Measurements from ENCODE around the gene AP1G1. TPM values are rescaled to one million over a fixed set of nuclear protein-coding genes. Genes with fewer than 3 reads are reported as not detected.

The AP1G1 gene
- total and polyA plus RNA-seq, 2 of the 8 experiments (the other 6 are each of a cell fraction or from before 2014, with no cell fraction given) = 43.9 to 68.4 TPM

GRCh38 chr16:71851746-71852145 lies 43.1 kb upstream of the AP1G1 start:
- Histone ChIP-seq H3K23me2 (ENCODE audit: low read depth, low read length) (no peaks in the 10 kb centered on the region), H2AFZ (ENCODE audit: low read length) (no peak overlapping the region), H4K20me1 (replicated peaks in 1 of 2; ENCODE audit: control insufficient read depth in 1 of 2, insufficient read depth in 2 of 2, low read length in 2 of 2) (peaks cover 0 to 20% of the 10 kb centered on the region in 2 experiments), H2AK5ac (ENCODE audit: low read depth, low read length) (no peak overlapping the region), H4K5ac (ENCODE audit: insufficient read length, low read depth, low read length) (no peak overlapping the region), H3K18ac (ENCODE audit: extremely low read depth, low read length) (no peak overlapping the region), H3K27ac (ENCODE audit: low read depth, low read length) (no peak overlapping the region), H3K9me3 (ENCODE audit: insufficient read depth in 2 of 2, low read depth in 1 of 2, low read length in 1 of 2) (no peaks in the 10 kb centered on the region), H3K79me1 (ENCODE audit: low read depth, low read length) (peaks cover 4% of the 10 kb centered on the region; the same call in 1 of the 2 replicates), H3K4ac (replicated peaks; ENCODE audit: insufficient read length, low read depth, low read length) (no peak overlapping the region), H2BK15ac (ENCODE audit: low read length) (no peak overlapping the region), H3K27me3 (replicated peaks in 1 of 4; ENCODE audit: control insufficient read depth in 3 of 4, extremely low read depth in 1 of 4, insufficient read depth in 3 of 4, low read length in 3 of 4) (no peaks in the 10 kb centered on the region), H2BK5ac (ENCODE audit: low read depth, low read length) (no peak overlapping the region; the same call in 1 of the 2 replicates), H3K14ac (ENCODE audit: insufficient read length) (no peak overlapping the region), H3K36me3 (ENCODE audit: control insufficient read depth in 2 of 4, insufficient read depth in 4 of 4, low read length in 3 of 4) (peaks cover 11 to 32% (median 22%) of the 10 kb centered on the region in 4 experiments; a peak in 7 of 8 replicates), H3K4me1 (replicated peaks in 1 of 4; ENCODE audit: control insufficient read depth in 3 of 4, insufficient read depth in 4 of 4, low read length in 3 of 4) (peaks cover 0 to 4% (median 0%) of the 10 kb centered on the region in 4 experiments; a peak in 2 of 7 replicates), H3K23ac (ENCODE audit: insufficient read length) (no peak overlapping the region), H3K56ac (replicated peaks; ENCODE audit: insufficient read length, low read depth, low read length) (no peak overlapping the region), H2BK20ac (ENCODE audit: low read length) (no peak overlapping the region), H2BK12ac (ENCODE audit: low read depth, low read length) (no peak overlapping the region), H2BK120ac (replicated peaks; ENCODE audit: low read depth, low read length) (no peak overlapping the region), H4K91ac (replicated peaks; ENCODE audit: insufficient read length, low read length) (no peak overlapping the region), H3K4me2 (ENCODE audit: insufficient read depth in 1 of 2, low read depth in 2 of 2, low read length in 2 of 2) (no peak overlapping the region), H3K4me3 (ENCODE audit: extremely low read depth in 1 of 4, insufficient read depth in 2 of 4, low read depth in 3 of 4, low read length in 4 of 4) (no peak overlapping the region), H3K79me2 (ENCODE audit: control insufficient read depth in 1 of 2, insufficient read depth in 2 of 2, low read length in 2 of 2) (peaks cover 4 to 14% of the 10 kb centered on the region in 2 experiments; a peak in 3 of 4 replicates), H4K8ac (ENCODE audit: extremely low read depth, insufficient read depth, low read length) (no peak overlapping the region), H3K9ac (replicated peaks in 1 of 4; ENCODE audit: extremely low read depth in 1 of 4, low read depth in 3 of 4, low read length in 3 of 4) (no peak overlapping the region)
- FAIRE-seq = no peak
- DNase-seq (ENCODE audit: low read depth in 1 of 2, low spot score in 2 of 2) = no peak
- CTCF ChIA-PET (ENCODE audit: partially characterized antibody) = interaction anchor here (1.3 to 5.9 kb wide), 2 partner anchors 31 to 110 kb away, joined by 3 to 32 read pairs; no protein-coding TSS in a partner anchor
- TF ChIP-seq SAP30 (IDR thresholded peaks at IDR 0.05; ENCODE audit: insufficient read depth, insufficient replicate concordance, low read length) = no peak
- no peak for TF ChIP-seq POU5F1 (IDR thresholded peaks at IDR 0.05; ENCODE audit: low read depth, low read length)
- TF ChIP-seq SP2 (IDR thresholded peaks at IDR 0.05; ENCODE audit: low read length) = no peak
- no peak for TF ChIP-seq CHD2 (IDR thresholded peaks at IDR 0.05; ENCODE audit: low read length)
- POLR2A ChIA-PET (ENCODE audit: partially characterized antibody) = interaction anchor here (1.0 to 2.2 kb wide), 4 partner anchors 9 to 43 kb away, joined by 3 to 7 read pairs (median 4); partner anchors contain the start of gene AP1G1
- WGBS, 2 experiments (ENCODE audit: extremely low coverage in 1 of 2, insufficient coverage in 1 of 2, insufficient read length in 1 of 2, insufficient replicate concordance in 2 of 2, low coverage in 1 of 2, low lambda C conversion rate in 2 of 2, missing lambda C conversion rate in 1 of 2) = 98% methylated on average over 8 of the region's 8 CpGs; no CpG with 5 or more reads in 1 of the 2 experiments
